HG03175 (cell line): ENCODE measurements around the gene C1QL2.

Source experiments
- ATAC-seq: cut with Tn5 transposase; IDR thresholded peaks from one replicate; pipeline ENCODE4 v1.9.1; 2021; ENCODE audit warnings: mild to moderate bottlenecking, moderate library complexity; ENCODE audit not compliant: unreplicated experiment

Gene C1QL2

DNA sequence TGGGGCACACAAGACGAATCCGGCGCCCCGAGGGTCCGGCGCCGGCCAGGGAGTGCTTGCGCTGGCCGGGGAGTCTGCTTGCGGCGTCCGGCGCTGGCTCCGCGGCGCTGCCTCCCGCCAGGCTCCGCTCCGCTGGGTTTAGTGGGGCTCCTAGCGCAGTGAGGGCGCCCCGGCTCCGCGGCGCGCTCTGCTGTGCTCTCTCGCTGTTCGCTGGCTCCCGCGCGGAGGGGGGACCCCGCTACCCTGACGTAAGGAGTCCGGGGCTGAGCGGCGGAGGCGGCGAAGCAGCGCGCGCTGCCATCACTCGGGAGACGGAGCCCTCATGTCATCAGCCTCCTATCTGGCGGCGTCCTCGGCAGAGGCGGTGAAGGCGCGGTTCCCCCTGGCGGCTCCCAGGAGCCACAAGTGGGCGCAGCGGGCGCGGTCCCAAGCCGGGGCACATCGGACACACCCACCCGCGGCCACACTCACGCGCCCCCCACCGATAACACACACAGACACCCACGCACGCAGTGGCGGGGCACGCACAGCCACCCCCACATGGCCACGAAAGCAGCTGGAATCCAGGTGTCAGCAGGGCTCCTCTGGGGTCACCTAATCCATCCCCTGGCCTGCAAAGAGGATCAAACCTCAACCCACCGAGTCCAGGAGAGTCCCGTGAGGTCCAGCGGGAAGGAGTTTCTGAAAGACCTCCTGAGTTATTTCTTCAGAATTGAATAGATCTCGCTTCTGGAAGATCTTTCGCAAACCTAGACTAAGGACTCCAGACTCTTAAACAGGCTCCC lies at the start of gene C1QL2:
TSS of gene C1QL2 (minus strand) at position 189 of the 785 bp plus-strand sequence. CDS start 482 bp downstream, outside the sequence.
- ATAC-seq: no peak

DNA sequence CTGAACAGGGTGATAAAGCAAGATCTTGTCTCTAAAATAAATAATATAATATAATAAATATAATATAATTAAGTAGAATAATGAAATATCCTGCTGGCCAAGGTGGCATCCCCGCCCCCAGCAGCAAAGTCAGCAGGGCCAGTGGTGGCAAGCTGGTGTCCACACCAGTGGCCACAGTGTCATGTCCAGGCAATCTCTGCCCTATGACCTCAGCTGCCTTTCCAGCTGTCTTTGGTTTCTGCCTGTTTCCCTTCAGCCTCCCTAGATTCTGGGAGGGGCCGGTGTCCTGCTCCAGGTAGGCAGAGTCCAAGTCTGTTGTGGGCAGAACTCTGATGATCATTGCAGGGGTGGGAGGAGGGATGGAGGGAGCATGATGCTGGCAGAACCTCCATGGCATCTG lies 48.9 kb upstream of the C1QL2 start:
- ATAC-seq: no peak

DNA sequence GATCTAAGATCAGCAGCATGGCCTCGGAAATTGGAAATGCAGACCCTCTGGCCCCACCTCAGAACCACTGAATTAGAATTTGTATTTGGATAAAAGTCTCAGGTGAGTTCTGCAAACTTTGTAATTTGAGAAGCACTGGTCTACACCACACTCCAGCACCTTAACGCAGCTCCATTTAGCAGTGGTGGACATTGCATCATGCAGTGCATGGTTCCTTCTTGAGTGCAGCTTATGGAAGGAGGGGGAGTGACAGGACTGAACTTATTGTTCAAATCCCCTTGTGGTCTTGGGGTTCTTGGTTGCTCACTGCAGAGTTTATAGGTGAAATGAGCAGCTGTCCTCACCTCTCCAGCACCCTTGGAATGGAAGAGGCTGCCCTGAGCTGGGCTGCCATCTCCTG lies 47.6 kb upstream of the C1QL2 start:
- no peak for ATAC-seq

DNA sequence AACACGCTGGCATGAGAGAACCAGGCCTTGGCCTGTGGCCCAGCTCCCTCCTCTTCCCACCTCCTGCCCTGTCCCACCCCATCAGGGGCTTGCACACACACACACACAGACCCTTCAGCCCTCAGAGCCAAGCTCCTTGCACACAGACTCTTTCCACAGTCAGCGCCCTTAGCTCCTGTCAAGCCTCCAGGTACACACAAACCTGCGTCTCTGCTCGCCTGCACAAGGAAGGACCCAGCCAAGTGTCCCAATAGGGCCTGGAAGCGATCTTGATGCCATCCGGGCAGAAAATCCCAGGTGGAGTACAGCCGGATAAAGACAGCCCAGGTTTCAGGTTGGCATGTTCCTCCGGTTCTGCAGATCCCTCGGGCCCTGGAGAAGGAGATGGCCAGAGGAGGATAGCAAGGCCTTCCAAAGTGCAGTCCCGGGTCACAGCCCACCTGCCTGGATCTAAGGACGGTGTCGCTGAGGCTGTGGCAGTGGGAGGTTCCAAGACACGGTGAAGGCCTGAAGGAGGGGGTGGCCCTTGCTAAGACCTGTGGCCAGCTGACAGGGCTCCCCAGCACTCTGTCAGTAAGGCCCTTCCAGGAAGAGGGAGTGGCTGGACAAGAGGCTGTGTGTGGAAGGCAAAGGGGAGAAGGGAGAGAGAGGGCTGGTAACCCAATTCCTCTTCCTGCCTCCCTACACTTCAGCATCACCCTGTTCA lies 46.6 kb upstream of the C1QL2 start:
- ATAC-seq: no peak

DNA sequence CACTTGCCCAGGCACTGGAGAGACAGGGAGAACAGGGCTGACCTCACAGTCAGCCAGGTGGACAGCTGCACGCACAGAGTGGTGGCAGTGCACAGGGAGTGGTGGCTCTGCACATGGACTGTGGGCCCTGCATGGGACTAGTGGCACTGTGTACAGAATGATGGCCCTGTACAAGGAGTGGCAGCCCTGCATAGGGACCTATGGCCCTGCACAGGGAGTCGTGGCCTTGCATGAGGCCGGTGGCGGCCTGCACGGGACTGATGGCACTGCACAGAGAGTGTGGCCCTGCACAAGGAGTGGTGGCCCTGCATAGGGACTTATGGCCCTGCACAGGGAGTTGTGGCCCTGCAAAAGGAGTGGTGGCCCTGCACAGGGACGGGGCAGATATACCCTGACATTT lies 46.0 kb upstream of the C1QL2 start:
- ATAC-seq: no peak

DNA sequence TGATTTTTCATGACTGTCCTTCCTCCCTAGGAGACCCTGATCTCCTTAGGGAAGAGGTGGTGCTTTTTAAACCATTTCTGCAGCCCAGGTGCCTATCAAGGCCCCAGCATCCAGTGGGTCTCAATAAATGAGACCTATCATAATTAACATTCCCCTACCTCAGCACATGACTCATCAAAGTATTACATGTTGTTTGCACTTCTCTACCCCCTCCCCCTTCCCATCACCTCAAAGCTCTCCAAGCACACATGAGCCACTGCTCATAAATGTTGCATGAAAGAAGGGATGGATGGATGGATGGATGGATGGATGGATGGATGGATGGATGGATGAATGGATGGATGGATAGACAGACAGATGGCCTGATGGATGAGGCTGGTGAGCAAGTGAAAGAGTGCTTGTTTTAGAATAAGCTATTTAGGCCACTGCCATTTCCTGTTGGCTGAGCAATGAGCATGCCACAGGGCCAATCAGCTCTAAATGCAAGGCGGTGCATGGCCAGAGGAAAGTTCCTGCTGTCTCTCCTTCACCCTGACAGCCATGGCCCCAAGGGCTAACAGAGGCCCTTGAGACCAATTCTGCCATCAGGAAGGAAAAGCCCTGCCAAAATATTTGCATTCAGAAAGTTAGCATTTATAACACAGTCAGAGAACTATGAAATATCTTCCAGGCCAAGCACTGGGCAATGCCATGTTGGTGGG lies 44.2 kb upstream of the C1QL2 start:
- no peak for ATAC-seq

DNA sequence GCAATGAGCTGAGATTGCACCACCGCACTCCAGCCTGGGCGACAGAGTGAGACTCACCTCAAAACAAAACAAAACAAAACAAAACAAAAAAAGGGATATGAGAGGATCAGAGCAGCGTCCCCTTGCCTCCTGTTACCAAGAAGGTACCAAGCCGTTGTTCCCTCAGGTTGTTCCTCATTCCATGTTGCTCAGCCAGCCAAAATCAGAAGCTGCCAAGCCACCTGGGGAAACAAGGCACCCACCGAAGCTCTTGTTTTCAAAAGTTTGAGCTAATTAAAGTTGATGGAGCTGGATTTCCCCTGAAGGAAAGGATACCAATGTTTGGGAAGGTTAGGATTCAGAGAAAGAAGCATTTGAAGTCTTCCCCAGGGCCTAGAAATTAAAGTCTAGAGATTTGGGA lies 43.3 kb upstream of the C1QL2 start:
- ATAC-seq: no peak

DNA sequence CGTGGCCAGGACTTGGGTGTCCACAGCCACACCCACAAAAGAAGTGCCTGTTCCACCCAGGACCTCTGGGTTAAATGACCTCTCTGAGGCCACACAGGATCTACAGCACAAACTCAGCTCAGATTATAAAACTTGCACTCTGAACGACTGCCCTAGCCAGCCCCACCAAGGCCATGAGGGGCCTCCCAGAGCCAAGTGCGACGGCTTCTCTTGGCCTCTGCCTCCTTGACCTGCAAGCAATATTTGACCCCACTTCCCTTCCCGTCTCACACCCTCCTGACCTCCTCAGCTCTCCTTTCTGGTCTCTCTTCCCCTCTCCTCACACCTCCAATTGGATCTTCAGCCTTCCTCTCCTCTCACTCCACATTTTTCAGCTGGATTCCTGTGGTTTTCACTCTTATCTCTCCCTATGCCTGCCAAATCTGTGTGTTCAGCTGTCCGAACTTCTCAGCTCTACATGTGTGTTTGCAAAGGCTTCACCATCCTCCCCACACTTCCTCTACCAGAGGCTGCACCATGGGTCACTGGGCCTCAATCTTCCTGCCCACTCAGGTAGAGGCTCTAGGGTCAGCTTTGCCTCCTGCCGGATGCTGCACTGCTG lies 39.8 kb upstream of the C1QL2 start:
- ATAC-seq: no peak

DNA sequence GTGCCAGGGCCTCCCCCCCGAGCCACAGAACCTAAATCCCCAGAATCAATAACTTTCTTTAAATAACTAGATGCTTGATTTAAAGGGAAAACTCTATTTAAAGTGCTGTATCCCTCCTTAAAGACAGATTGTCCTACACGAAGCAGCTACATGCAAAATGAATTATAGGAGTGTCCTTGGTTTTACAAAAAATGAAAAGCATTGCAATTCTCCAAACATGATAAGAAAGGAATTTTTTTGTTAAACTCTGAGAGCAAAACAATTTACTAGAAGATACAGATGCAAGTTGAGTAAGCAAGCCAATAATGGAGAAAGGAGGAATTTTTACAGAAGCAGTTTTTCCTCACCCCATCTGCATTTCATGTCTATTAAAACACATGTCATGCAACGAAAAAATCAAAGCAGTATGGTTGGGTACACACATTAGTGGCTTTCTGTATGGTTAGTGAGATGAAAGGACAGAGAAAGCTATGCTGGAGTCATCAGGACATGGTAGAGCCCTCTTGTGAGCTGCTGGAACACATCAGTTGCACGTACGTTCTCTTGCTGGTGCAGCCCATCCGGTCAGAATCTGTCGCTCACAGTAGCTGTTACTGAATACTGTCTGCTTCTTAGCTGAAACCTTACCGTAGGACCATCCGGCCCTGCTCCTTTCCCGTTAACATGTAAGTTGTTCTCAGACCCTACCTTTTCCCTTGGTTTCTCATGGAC lies 39.1 kb upstream of the C1QL2 start:
- no peak for ATAC-seq

DNA sequence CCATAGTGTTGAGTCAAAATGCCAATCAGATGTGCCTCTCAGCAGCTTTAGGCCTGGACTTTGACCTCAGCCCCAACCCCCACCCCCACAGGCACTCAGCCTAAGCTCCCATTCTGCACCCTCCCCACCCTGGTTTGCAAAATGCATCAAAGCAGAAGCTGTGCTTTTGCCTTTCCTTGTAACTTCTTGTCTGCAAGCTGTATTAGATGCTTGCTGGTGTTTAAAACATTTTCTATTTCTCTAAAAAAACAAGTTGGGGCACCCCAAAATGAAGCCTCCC lies 38.5 kb upstream of the C1QL2 start:
- ATAC-seq: no peak

DNA sequence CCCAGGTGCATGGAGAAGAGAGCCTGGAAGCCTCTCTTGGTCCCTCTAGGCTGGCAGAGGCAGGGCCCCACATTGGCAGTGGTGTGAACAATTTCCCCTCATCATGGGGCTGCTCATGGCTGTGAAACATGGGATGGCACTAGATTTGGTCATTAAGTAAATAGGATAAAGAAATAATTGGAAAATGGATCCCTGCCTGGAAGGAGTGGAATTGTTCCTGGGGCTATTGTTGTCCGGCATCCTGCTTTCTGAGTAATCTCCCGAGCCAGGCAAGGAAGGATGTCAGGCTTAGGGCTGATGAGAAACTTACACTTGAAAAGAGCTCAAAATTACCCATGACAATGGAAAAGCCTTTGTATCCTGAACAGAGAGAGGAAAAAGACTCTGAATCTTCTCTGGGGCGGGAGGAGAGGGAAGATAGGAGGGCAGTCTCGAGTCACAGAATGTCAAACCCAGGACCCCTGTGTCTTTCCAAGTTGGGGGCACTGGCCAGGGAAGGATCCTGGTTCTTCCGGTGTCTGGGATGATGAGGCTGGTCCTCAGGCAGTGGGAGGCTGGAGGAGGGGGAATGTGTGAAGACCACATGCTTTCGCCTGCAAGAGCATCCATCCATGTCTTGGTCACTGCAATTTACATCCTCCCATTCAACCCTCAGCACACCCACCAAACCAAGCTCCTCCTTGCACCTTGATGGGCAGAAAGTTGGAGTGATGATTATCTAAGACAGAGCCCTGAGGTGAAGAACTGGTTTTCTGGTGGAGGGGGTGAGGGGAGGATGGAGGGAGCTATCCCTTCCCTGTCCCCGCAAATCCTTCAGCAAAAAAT lies 38.0 kb upstream of the C1QL2 start:
- no peak for ATAC-seq

DNA sequence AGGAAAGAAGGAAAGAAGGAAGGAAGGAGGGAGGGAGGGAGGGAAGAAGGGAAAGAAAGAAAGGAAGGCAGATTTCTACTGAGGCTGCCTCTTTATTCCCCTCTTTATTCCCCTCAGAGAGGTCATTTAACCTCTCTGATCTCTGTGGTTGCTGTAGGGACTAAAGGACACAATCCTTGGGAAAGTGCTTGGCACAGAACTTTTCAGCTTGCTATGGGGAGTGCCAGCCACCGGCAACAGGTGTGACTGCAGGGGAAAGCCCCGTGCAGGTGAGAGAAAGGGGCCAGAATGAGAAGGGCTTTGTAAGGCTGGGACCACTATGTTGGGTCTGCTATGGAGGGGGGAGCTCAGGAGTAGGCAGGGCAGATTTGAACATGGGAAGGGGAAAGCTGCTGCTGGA lies 37.3 kb upstream of the C1QL2 start:
- ATAC-seq: no peak

DNA sequence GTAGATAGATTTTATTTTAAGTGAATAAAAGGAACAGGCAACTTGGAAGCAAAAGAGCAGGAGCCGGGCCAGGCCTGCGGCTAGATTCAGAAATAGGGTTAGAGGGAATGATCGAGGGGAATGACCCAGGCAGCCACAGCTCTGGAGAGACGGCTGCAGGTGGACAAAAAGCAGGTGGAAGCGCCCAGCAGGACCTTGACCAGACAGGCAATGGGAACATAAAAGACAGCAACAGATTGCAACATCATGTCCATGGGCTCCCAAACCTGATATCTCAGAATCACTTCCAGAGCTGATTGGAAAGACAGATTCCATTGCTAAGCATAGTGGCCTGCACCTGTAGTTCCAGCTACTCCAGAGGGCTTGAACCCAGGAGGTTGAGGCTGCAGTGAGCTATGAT lies 36.5 kb upstream of the C1QL2 start:
- no peak for ATAC-seq

DNA sequence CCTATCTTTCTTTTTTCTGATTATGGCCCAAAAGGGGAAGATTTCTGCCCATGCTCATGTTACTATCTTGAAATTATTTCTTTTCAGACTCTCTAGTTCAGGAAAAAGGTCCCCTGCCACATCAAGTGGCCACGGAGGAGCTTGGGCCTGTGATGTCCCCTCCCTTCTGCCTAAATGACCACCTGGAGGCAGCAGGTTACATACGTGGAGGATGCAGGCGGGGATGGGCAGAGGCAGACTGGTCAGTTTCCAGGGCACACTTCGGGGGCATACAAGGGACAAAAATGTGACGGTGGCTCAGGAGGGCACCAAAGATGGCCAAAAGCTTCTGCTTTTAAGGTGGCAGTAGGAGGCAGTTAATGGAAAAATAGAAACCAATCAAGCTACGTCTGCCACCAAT lies 34.3 kb upstream of the C1QL2 start:
- no peak for ATAC-seq

DNA sequence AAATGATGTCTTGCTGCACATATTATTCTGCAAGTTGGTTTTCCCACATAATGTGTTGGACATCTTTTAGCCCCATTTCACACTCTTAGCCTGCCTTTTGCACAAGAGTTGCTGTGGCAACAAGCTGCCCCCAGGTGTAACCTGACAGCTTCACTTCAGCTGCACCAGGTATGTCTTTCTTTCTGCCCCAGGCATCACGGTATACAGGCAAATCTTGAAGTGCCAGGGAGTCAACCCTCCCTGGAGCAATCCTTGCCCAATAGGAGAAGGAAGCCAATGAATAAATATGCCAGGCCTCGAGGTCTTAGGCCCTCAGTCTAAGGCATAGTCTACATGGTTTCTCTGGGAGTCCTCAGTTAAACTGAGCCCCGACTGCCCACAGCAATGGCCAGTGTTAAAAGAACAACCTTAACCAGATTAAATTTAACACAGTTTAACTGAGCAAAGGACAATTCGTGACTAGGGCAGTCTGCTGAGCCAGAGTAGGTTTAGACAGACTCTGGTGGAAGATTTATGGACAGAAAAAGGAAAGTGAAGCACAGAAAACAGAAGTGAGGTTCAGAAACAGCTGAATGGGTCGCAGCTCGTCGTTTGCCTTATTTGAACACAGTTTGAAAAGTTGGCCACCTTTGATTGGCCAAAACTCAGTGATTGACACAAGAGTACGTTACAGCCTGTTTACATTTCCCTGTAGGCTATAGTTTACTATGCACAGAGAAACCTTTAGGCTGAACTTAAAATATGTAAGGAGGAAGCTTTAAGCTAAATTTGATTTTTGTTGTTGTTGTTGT lies 32.0 kb upstream of the C1QL2 start:
- ATAC-seq: no peak

DNA sequence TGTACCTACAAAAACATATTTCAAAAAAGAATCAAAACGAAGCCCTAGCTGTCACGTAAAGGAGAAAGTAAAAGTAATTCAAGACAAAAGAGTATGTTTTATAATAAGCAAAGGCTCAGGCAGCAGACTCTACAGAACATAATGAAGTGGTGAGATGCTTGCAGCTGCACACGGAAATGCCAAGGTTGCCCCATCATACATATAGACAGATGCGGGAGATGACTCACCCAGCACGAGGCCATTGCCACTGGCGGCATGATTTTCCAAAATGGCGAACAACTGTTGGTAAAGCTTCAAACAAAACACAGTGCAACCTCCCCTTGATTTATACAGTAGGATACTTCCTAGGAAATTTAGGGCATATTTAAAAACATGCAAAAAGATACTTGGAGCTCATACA lies 26.0 kb upstream of the C1QL2 start:
- ATAC-seq: no peak

DNA sequence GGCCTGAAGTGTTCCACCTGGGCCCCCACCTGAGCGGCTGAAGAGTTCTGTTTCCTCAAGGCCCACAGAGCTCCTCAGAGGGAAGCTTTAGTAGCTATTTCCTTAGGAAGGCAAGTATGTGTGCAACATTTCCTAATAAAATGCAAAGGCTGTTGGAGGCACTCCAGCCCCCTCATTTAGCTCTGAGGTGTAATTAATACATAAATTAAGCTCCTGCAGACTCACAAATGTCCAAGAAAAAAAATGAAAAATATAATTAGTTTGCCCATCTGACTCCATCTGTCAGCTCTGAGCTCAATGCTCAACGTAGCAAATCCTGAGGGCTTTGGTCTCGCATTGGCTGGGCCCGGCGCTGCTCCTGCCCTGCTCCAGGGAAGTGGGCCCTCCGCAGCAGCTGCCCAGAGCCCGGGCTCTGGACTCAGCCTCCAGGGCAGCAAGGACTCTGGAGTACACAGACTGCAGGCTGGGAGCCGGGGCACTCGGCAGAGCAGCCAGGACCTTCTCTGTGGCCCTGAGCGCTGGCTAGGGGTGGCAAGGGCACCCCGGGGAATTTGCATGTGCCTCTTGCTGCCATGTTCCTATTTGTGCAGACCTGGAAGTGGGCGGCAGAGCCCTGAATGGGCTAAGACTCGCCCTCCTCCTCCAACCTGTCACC lies 23.4 kb upstream of the C1QL2 start:
- no peak for ATAC-seq

DNA sequence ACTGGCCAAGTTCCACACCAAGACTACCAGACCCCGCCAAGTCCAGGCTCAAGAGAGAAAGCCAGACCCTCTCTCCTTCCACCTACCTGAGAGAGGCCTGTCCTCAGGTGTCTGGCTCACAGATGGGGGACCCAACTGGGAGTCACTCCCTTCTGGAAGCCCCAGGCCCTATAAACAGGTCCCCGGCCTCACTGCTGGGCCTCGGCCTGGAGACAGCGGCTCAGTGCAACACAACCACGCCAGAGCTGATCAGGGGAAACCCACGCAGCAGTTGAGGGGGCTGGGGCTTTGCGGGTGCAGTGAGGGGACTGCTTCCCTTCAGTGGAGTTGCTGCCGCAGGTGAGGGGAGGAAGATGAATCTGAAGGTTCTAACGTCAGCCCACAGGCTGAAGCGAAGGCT lies 22.8 kb upstream of the C1QL2 start:
- ATAC-seq: no peak

DNA sequence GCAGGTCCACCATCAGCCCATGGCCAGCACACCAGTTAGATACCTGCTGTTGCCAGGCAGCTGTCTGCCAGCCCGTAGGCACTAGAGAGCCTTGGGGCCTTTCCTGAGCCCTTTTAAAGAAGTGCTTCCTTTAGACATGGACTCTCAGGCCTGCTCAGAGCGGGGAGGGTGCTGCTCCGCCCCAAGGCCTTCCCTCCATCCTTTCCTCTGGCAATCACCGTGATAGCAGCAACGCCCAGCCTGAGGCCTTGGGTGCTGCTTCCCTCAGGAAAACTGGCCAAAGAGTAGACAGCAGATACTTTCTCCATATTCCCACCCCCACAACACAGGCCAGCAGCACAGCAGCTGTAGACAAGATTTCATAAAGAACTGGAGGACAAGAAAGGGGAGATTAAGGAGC lies 22.3 kb upstream of the C1QL2 start:
- ATAC-seq: no peak
